ENCODE data around the gene LPAR1.

LPAR1 gene

DNA sequence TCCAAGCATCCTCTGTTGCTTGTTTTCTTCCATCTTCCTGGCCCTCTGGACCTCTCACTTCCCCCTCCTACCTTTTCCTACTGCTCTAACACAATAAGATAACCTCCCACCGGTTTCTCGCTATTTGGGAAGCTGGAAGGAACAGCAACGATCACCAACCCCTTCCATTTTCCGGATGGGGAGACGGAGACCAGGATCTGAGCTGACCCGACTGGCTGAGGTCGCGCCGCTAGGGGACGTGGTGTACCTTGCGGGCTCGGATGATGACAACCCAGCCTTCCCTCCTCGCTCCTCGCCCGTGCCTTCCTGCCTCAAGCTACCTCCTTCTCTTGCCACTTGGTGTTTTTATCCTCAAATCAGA lies 1.9 kb downstream of the LPAR1 start:
- no peak for FAIRE-seq
- TF ChIP-seq POLR2A (IDR thresholded peaks at IDR 0.05; ENCODE audit: low read depth, low read length) (no peak), POLR2AphosphoS5 (IDR thresholded peaks at IDR 0.05; ENCODE audit: low read depth, low read length) (no peak), TAF1 (IDR thresholded peaks at IDR 0.05; ENCODE audit: borderline replicate concordance, low read depth, low read length) (no peak)
- DNase-seq (ENCODE audit: insufficient read length) = no peak

DNA sequence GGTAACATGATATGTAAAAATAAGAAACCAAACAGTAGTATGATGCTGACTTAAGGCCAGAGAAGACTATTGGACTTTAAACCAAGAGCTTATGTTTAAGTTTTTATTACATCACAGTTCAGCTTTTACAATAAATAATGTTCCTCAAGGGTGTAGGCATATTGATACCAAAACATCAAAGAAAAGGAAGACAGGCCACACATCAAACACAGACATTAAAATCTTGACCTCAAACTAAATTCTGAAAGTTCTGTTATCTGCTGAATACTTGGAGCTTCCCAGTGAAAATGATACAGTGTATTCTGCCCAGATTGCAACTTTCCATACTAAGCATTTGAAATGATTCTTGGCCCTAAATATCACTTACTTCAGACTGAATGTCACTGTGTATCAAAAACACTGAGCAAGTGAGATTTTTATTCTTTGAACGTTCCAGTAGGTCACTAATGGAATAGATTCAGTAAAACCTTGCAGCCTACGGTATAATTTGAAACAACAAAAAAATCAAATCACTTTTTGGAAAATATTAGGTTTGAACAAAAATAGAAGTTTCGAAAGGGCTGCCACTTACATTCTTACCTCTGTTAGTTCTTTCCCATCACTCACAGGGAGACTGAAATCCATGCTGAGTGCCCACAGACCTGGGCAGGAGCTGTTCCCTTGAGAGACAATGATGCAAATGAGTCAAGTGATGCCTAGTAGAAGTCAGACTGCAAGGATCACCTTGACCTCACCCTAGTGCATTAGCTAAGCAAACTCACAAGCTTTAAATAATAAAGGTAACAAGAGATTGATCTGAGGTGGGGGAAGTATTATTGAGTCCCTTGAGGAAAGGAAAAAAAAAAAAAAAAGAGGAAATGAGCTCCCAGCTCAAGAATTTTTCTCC lies 2.5 kb downstream of the LPAR1 start:
- no peak for DNase-seq (ENCODE audit: insufficient read length)
- TF ChIP-seq TAF1 (IDR thresholded peaks at IDR 0.05; ENCODE audit: borderline replicate concordance, low read depth, low read length) (no peak), POLR2AphosphoS5 (IDR thresholded peaks at IDR 0.05; ENCODE audit: low read depth, low read length) (no peak), POLR2A (IDR thresholded peaks at IDR 0.05; ENCODE audit: low read depth, low read length) (no peak)
- FAIRE-seq = peak; percentile 46

DNA sequence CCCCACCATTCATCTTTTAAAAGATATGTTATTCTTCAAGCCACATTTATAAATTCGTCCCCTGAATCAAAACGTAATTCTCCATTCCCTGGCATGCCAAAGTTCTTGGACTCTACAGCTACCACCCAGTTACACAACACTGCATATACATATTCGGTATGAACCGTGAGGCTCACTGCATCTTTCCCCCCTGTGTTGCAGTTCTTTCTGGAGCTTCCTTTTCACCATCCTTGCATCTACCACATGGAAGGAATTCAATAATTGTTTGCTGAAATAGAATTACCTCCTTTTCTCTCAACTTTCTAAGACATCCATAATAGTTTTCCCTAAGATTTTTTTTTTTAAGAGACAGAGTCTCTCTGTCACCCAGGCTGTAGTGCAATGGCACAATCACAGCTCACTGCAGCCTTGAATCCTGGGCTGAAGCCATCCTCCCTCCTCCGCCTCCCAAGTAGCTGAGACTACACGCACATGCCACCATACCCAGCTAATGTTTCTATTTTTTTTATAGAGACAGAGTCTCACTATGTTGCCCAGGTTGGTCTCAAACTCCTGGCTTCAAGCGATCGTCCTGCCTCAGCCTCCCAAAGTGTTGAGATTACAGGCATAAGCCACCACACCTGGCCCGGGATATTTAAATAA lies 3.3 kb downstream of the LPAR1 start:
- TF ChIP-seq POLR2AphosphoS5 (IDR thresholded peaks at IDR 0.05; ENCODE audit: low read depth, low read length) = no peak
- TF ChIP-seq POLR2A (IDR thresholded peaks at IDR 0.05; ENCODE audit: low read depth, low read length) = no peak
- TF ChIP-seq TAF1 (IDR thresholded peaks at IDR 0.05; ENCODE audit: borderline replicate concordance, low read depth, low read length) = no peak
- no peak for DNase-seq (ENCODE audit: insufficient read length)
- FAIRE-seq = no peak

DNA sequence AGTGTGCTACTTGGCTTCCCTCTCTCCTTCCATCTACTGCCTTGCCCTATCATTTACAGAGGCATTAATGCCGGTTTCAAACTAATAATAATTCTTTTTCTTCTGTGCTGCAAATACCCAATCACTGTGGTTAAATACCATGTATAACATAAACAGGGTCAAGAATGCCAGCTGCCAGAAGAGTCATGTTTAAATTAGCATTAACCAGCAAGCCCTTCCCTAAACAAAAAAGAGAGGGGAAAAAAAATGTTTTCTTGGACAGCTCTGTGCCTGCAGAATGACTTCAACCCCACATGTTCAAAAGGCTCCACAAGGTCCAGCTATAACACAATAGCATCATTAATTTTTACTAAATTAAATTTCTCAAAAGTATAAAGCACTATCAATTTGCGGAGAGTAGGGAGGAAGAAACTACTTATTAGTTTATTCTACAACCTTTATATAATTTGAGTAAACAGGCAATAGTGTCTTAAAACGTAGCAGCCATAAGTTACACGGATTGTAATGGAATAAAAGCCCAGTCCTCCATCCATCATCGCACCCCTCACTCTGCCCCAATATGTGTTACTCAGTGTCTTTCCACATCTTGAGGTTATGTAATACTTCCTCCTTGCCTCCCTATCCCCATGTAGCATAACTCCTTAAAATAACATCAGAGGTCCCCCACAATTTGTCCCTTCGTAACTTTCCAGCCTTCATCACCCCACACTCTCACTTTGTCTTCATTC lies 3.9 kb downstream of the LPAR1 start:
- no peak for DNase-seq (ENCODE audit: insufficient read length)
- no peak for FAIRE-seq

DNA sequence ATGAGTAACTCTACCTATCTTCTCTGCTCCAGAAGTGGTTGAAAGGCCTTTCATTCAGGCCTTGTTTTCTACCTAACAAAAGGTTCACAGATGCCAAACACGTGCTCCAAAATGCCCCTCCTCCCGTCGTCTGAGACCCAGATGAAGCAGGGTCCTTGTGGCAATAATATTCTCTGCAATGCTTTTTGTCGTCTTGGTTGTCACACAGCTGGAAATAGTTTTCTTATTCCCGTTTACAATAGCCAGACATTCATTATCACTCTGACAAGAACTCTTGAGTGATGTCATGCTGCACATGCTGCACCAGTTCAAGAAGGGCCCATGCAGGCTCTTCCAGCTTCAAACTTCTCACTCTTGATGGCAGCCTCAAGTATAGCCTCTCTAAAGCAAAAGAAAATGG lies 7.8 kb downstream of the LPAR1 start:
- FAIRE-seq (no peak), DNase-seq (ENCODE audit: insufficient read length) (no peak)
- no peak for TF ChIP-seq TAF1 (IDR thresholded peaks at IDR 0.05; ENCODE audit: borderline replicate concordance, low read depth, low read length)
- no peak for TF ChIP-seq POLR2AphosphoS5 (IDR thresholded peaks at IDR 0.05; ENCODE audit: low read depth, low read length)
- no peak for TF ChIP-seq POLR2A (IDR thresholded peaks at IDR 0.05; ENCODE audit: low read depth, low read length)

More for the DNA sequence above, 3.9 kb downstream of the LPAR1 start:
- TF ChIP-seq POLR2A (IDR thresholded peaks at IDR 0.05; ENCODE audit: low read depth, low read length) (no peak), POLR2AphosphoS5 (IDR thresholded peaks at IDR 0.05; ENCODE audit: low read depth, low read length) (no peak), TAF1 (IDR thresholded peaks at IDR 0.05; ENCODE audit: borderline replicate concordance, low read depth, low read length) (no peak)

DNA sequence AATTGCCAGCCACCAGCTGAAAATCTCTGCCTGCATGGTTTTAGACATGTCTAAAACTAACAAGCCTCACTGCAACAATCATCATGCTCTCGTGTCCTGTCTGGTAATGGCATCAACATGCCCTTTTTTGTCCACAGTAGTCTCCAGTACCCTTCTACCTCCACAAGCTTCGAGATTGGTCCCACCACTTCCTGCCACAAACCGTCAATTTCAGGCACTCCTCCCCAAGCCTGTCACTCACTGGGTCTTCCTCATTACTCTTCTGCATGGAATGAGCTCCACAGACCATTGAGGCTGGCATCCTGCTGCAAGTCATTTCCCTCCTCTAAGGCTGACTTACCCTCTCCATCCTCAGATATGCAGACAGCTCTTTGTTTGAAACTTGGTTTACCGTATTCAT lies 9.0 kb downstream of the LPAR1 start:
- no peak for TF ChIP-seq POLR2AphosphoS5 (IDR thresholded peaks at IDR 0.05; ENCODE audit: low read depth, low read length)
- no peak for TF ChIP-seq TAF1 (IDR thresholded peaks at IDR 0.05; ENCODE audit: borderline replicate concordance, low read depth, low read length)
- TF ChIP-seq POLR2A (IDR thresholded peaks at IDR 0.05; ENCODE audit: low read depth, low read length) = no peak
- FAIRE-seq = peak; percentile 61
- no peak for DNase-seq (ENCODE audit: insufficient read length)

DNA sequence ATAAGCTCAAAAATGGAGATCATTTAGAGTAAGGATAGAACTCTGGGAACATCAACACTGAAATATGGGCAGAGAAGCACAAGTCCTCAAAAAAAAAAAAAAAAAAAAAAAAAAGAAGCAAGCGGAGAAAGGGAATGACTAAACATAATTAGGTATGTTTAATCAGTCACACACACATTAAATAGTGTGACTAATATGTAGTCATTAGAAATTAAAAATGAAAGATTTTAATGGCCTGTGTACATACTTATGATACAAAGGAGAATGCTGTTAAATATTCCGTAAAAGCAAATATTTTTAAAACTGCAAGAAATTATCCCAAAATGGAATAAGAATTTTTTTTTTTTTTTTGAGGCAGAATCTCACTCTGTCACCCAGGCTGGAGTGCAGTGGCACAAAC lies 10.5 kb downstream of the LPAR1 start:
- FAIRE-seq = no peak
- TF ChIP-seq POLR2A (IDR thresholded peaks at IDR 0.05; ENCODE audit: low read depth, low read length) (no peak), TAF1 (IDR thresholded peaks at IDR 0.05; ENCODE audit: borderline replicate concordance, low read depth, low read length) (no peak)
- no peak for DNase-seq (ENCODE audit: insufficient read length)

DNA sequence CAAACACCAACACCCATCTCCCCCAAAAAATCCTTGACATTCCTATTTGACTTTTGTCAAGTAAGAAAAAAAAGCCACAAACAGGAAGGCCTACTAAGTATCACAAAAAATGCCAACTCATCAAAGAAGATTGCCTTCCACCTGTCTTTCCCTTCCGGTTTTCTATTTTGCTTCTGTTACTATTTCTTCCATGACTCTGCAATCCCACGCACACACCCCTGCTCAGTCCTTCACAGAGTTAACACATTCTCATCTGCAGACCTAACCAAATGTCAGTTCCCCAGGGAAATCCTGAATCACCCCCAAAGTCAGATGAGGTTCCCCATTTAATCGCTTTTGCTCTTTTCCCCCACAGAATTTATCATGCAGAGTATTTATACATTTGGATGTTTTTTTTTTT lies 15.1 kb downstream of the LPAR1 start:
- TF ChIP-seq POLR2A (IDR thresholded peaks at IDR 0.05; ENCODE audit: low read depth, low read length) = no peak
- TF ChIP-seq TAF1 (IDR thresholded peaks at IDR 0.05; ENCODE audit: borderline replicate concordance, low read depth, low read length) = no peak
- TF ChIP-seq POLR2AphosphoS5 (IDR thresholded peaks at IDR 0.05; ENCODE audit: low read depth, low read length) = no peak
- DNase-seq (ENCODE audit: insufficient read length) (no peak), FAIRE-seq (peak; percentile 21)

DNA sequence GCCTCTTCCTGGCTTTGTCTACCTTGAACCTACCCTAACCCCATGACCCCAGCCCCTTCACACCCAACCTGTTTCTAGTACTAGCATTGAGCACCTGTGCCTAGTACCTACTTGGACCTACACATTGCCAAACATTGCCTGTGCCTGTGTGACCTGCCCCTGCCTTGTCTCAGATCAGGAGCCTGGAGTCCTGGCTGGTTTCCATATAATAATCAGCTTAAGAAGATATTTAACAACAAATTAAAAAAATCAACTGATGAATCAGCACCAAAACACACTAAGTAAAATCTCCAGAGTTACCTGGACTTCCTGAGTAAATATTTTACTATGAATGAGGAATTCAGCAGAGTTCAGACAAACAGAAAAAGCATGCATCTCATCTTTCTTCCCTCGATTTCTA lies 17.7 kb downstream of the LPAR1 start:
- DNase-seq (ENCODE audit: insufficient read length) (no peak), FAIRE-seq (no peak)
- no peak for TF ChIP-seq POLR2AphosphoS5 (IDR thresholded peaks at IDR 0.05; ENCODE audit: low read depth, low read length)
- TF ChIP-seq TAF1 (IDR thresholded peaks at IDR 0.05; ENCODE audit: borderline replicate concordance, low read depth, low read length) = no peak
- no peak for TF ChIP-seq POLR2A (IDR thresholded peaks at IDR 0.05; ENCODE audit: low read depth, low read length)

DNA sequence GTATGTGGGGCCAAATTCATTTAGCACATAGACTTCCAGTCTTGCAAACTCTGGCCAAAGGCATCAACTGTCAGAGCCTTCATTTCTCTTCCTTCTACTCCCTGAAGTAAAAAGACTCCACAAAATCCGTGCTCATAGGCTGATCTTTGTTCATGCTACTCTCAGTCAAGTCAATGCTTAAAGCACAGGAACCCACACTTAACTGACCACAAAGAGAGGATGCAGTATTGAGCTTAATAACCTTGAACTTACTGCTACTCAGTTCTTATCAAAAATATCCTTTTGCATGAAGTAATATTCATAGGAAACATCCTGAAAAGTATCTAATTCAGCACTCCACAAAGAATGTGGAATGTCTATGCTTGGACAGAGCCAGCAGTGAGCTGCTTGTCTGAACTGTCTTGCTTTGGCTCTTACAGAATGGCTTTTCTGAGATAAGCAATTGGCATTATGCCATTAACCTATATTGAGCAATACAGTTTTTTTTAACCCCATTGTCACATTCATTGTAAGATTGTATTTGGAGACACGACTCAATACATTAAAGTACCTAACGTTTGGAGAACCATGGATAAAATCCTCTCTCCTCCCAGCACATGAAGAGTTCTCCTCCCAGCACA lies 21.7 kb downstream of the LPAR1 start:
- FAIRE-seq = peak; percentile 33
- no peak for TF ChIP-seq TAF1 (IDR thresholded peaks at IDR 0.05; ENCODE audit: borderline replicate concordance, low read depth, low read length)
- no peak for TF ChIP-seq POLR2A (IDR thresholded peaks at IDR 0.05; ENCODE audit: low read depth, low read length)
- TF ChIP-seq POLR2AphosphoS5 (IDR thresholded peaks at IDR 0.05; ENCODE audit: low read depth, low read length) = no peak
- no peak for DNase-seq (ENCODE audit: insufficient read length)

DNA sequence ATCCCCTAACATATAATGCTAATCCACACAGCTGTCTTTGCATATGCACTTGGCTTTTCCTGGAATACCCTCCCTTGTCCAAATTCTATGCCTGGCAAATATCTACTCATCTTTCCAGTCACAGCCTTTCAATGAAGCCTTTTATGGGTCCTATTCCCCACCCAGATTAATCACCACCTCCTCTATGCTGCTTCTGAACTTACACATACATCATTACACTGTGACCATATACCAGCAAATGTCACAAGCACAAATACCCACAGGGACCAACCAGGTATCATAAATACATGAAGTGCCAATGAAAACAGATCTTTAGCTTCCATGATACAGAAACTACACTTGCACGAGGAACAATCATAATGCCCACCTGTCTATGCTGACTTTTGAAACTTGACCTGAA lies 22.3 kb downstream of the LPAR1 start:
- DNase-seq (ENCODE audit: insufficient read length) (no peak), FAIRE-seq (no peak)
- TF ChIP-seq TAF1 (IDR thresholded peaks at IDR 0.05; ENCODE audit: borderline replicate concordance, low read depth, low read length) = no peak
- no peak for TF ChIP-seq POLR2AphosphoS5 (IDR thresholded peaks at IDR 0.05; ENCODE audit: low read depth, low read length)
- no peak for TF ChIP-seq POLR2A (IDR thresholded peaks at IDR 0.05; ENCODE audit: low read depth, low read length)
